GM21786 (cell line): Measurements from ENCODE around the gene RBP2.
A peak's percentile ranks its signal among the peaks of the same experiment; 100 is the strongest.

ENCODE experiments used
- ATAC-seq: cut with Tn5 transposase; IDR thresholded peaks from one replicate; pipeline ENCODE4 v1.9.1; 2021; ENCODE audit not compliant: unreplicated experiment

RBP2 gene

GRCh38 chr3:139481116-139481515 is 4.8 kb upstream of the RBP2 start:
- no peak for ATAC-seq

GRCh38 chr3:139480585-139480984 is 4.3 kb upstream of the RBP2 start:
- ATAC-seq = no peak

GRCh38 chr3:139477710-139478640 is 1.7 kb upstream of the RBP2 start:
- no peak for ATAC-seq

DNA sequence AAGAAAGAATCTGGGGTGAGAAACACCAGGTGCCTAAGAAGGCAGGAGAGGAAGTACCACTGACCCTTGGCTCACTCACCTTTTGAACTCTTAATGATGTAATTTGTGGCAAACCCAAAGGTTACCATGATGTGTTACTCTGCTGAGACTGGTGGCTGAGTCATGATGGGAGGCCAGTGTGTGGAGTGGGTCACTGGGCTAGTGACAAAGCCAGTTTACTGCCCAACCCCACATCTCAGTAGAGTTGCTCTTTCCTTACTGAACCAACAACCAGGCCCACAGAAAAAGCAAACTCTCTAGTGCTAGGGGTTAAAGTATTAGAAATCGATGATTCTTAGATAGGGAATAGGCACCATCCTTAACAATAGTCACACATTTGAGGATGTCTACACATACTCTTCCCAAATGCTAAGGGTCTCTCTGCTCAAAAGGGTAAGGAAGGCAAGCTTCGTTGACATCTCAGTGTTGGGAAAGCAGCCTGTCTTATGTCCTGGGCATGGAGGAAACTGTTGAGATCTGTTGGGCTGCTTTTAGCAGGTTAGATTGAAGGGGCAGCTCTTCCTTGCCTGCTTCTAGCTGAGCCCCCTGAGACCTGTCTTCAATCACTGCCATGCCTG is 3.1 kb downstream of the RBP2 start:
- peak; percentile 52 for ATAC-seq

DNA sequence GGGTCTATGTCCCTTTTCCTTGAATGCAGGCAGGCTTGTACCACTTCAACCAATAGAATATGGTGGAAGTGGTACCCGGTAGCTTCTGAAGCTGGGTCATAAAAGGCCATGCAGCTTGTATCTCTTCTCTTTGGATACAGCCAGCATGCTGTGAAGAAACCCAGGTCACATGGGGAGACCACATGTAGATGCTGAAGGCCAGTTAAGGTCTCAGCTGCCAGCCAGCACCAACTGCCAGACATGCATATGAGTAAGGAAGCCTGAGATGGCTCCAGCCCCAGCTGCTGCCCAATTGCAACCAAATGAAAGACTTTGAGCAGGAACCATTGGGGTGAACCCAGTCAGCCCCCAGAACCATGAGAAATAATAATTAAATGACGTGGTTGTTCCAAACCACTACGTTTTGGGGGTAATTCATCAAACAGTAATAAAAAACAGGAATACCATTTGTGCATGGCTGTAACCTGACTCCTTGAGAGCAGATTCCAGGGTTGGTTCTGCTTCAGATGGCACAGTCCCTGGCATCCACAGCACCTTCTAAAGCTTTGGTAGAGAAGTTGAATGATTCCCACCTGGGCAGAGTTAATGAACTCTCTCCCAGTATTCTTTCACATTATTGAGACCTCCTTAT is 3.8 kb downstream of the RBP2 start:
- ATAC-seq = no peak

- ATAC-seq = no peak
Observed at GRCh38 chr3:139470199-139470598, 6.1 kb downstream of the RBP2 start.

DNA sequence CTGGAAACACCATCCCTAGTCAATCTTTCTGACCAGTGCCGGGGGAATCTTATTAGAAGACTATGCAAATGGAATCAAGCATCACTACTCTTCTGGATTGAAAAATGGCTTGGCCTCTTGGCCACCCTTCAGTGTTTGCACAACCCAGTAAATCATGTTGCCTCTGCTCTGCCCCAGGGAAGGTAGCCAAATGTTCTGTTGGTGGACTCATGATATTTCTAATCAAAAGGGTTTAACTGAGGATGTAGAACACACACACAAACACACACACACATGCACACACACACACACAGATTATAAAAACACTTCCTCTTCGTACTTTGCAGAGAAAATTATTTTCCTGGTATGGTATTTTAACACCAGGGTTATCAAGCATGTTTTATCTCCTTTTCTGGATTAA is 7.9 kb downstream of the RBP2 start:
- ATAC-seq = no peak

DNA sequence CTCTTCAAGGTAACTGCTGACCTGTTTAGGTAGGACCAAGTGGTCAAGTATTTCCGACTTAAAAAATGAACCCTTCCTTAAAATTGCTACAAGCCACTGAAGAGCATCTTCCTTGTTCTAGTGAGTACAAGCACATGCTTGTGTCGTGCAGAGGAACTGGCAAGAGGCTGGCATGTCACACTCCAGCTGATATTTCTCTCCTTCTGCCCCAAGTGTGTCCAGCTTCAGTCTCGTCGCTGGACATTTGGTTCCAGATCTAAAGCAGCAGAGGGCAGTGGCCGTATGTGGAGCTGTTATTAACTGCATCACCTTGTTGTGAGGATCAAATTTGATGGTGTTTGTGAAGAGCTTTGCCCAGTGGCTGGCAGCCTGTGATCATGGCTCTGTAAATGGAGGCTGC is 10.0 kb downstream of the RBP2 start:
- ATAC-seq = no peak

DNA sequence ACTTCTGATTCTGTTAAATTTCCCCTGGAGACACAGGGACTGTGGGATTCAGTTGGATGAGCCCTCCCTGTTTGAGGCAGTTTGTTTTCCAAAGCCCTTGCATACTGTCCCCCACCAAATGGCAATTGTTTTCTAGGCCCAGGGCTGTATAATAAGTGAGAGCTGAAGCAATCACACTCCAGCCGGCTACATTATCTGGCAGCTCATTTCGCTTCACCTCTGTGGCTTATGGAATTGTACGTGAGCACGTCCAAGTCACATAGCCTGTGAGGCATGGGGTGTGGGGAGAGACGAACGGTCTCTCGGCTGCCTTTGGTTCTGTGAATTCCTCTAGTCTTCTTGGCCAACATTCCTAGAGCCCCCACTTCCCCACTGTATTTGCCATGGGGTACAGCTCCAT is 10.7 kb downstream of the RBP2 start:
- ATAC-seq = no peak

DNA sequence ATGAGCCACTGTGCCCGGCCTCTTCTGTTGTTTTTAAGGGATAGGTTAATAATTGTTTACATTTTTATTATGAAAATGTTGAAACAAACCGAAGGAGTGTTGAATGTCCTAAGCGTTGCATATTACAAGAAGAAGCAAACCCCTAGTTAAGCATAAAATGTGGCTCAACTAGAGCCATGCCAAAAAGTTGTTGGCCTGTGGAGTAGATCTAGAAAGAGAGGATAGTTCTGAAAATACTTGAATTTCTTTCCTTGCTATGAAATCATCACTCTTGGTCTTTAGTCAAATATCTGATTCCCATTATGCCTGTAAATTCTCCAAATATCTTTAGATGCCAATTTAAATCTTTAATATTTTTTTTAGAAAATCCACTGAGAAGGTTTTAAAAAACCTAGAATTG is 12.8 kb downstream of the RBP2 start:
- ATAC-seq = no peak

DNA sequence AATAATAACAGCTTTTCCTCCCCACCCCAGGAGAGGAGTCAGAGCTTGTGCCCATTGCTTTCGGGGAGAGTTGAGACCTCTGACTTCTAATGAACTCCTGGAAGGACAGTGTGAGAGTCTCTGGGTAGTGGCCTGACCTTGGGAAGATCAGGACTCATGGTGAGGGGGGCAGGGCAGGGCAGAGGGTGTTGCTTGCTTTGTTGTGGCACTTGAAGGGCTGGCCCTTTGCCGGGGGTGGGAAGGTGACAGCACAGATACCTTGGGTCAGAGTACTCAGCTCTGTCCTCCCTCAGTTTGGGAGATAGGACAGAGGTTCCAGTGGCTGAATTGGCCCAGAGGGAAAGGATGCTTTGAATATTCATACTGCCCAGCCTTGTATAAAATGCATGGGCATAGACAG is 15.8 kb downstream of the RBP2 start:
- ATAC-seq = no peak

- ATAC-seq = no peak
Observed at GRCh38 chr3:139460076-139460475, 16.2 kb downstream of the RBP2 start.

DNA sequence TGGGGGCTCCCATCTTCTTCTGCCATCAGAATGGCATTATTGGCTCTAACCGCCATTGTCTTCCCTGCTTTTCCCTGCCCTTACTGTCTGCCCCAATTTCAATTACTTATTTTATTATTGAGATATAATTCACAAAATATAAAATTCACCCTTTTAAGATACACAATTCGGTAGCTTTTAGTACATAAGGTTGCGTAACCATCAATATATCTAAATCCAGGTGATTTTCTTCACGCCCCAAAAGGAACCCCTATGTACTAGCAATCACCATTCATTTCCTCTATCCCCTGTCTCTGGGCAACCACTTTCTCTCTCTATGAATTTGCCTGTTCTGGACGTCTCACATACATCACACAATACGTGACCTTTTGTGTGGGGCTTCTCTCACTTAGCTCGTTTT is 18.0 kb downstream of the RBP2 start:
- ATAC-seq = no peak

DNA sequence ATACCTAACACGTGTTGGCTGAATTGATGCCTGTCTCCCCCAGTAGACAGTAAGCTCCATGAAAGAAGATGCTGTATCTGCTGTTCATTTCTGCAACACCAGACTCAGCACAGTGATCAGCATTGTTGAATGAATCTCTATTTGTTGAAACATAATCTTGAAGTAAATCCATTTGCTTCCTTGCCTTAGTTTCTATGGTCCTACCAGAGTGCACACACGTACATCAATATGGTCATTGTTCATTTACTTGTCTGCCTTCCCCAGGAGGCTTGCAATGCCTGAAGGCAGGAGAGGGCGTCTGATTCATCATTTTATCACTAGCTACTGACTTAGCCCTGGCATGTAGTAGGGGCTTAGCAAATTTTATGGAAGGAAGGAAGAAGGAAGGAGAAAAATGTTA is 19.2 kb downstream of the RBP2 start:
- no peak for ATAC-seq

DNA sequence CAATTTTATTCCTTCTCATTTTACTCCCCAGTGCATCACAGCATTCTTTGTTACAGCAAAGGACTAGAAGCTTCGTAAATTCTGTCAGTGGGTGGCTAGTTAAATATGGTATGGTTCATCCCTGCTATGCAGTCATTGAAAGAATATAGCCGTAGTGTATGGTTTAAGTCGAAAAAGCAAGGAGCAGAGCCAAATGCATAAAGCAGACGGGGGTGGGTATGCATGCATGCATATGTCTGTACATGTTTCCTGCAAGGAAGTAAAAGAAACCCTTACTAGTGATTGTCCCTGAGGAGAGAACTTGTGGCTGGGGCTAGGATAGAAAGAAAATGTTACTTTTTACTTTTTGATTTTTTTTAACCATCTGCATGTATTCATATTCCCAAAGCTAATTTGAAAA is 19.9 kb downstream of the RBP2 start:
- no peak for ATAC-seq

- ATAC-seq = peak; percentile 53
Observed at GRCh38 chr3:139455855-139456254, 20.5 kb downstream of the RBP2 start.

DNA sequence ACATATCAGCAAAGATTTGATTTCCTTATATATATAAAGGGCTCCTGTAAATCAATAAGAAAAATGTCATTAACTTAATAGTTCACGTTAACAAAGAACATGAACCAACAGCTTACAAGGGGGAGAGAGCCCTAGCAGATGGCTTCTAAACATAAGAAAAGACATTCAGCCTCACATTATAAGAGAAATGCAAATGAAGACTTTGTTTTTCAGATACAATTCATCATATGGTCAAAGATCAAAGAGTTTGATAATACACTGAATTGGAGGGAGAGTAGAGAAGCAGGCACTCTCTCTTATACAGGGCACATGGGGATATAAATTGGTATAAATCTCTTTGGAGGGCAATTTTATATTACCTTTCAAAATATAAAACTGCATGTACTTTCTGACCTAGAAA is 21.1 kb downstream of the RBP2 start:
- no peak for ATAC-seq

DNA sequence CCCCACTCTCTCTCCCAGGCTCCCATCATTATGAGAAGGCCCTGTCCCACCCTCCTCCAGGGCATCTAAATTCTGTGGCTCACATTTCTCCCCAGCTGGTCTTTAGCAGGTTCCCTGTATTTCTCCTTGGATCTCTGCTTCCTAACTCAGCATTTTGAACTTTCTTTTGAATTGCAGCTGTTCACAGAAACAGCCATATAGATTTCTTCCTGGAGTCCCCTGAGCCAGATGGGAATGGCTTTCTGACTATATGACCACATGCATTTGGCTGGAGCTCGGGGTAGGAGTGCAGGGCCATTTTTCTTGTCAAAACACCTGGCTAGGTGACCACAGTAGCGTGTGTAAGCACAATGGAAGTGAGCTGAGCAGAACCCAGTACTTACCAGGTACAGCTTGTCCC is 22.0 kb downstream of the RBP2 start:
- no peak for ATAC-seq

- ATAC-seq = no peak
Observed at GRCh38 chr3:139450159-139450558, 26.2 kb downstream of the RBP2 start.

DNA sequence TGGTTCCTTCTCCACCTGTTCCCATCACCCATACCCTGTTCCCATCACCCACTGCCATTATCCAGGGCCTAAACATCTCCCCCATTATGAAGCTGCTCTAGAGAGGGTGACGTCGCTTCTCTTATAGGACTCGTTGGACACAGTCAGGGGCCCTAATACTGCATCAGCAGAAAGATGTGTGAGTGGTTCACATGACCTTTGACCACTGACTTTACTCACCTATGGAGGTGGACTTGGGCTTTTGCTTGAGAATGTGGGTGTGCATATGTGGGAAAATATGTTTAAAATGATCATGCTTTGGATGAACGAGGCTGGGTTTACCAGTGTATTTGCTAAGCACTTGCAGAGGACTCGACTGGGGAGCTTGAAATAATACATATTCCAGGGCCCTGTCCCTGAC is 26.8 kb downstream of the RBP2 start:
- ATAC-seq = no peak

DNA sequence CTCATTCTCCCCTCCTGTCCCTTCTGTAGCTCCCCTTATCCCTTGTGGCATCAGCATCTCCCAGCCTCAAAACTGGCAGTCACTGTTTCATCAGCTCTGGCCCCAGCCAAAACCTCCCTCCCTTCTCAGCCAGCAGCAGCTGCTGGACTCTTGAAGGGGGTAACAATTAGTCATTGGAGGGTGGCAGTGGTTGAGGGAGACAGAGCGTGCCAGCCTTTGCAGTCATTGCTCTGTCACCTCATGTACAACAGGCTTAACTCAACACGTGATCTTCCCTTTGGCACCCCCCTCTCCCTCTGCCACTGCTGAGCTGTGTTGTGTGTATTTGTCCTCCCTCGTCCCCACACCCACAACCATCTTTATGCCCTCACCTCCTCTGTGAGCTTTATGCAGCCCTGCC is 28.2 kb downstream of the RBP2 start:
- no peak for ATAC-seq

- ATAC-seq = no peak
Observed at GRCh38 chr3:139447486-139447885, 28.8 kb downstream of the RBP2 start.
